OCI-M2 (cell line): ENCODE measurements around the gene TTC7B.

Source experiments
- DNase-seq: peaks from one replicate; lab custom pipeline; 2025; ENCODE audit not compliant: unreplicated experiment; lab: John Stamatoyannopoulos, UW

Gene TTC7B

GRCh38 chr14:90677484-90678050 lies 138.7 kb downstream of the TTC7B start:
- no peak for DNase-seq

DNA sequence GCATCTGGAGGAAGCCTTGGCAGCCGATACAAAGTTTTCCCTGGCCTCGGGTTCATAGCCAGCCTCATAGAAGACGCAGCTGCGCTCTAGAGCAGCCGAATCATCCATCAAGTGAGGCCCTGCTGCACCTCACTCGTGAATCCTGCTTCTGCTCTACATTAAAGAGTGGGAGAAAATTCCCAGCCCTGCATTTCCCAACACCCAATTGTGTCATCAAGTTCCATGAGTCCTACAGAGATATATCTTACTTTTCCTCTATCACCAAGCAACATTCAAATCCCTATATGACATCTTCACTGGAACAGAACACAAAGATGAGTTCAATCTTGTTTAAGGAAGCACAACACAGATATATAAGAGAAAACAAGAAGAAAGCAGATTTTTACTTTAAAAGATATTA lies 139.3 kb downstream of the TTC7B start:
- no peak for DNase-seq

DNA sequence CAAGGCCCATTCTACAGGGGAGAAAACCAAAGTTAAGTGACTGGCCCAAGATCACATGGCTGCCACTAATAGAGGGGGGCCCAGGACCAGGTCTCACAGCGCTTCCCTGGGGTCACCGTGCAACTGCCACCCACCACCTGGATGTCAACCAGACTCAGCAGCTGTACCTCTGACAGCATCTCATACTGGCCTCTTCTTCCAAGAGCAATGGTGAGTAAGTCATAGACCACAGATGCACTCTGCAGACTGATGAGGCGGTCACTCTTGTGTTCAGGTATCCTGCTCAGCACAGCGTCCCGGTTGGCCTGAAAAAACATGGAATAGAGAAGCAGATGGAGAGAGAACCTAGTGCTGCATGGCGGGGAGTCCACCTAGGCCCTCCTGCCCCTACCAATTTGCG lies 139.9 kb downstream of the TTC7B start:
- no peak for DNase-seq

DNA sequence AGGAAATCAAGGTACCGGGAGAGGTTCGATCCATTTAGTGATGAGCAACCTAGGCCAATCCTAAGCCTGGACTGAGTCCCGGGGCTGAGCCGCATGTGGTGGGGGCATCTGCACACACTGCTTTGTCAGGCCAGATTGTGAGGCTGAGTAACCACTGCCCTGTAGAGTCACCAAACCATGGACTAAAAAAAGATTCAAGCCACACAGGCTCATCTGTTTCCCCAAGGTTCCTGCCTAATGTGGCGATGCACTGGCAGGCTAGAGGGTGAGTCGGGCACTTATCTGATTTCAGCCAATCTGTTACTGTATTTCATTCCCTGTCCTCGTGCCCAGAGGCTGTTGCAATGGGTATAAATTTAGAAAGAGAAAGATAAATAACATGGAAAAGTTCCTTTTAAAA lies 140.8 kb downstream of the TTC7B start:
- no peak for DNase-seq

GRCh38 chr14:90674716-90675115 lies 141.5 kb downstream of the TTC7B start:
- DNase-seq = no peak

- no peak for DNase-seq
Measured at GRCh38 chr14:90674043-90674670, 142.1 kb downstream of the TTC7B start.

DNA sequence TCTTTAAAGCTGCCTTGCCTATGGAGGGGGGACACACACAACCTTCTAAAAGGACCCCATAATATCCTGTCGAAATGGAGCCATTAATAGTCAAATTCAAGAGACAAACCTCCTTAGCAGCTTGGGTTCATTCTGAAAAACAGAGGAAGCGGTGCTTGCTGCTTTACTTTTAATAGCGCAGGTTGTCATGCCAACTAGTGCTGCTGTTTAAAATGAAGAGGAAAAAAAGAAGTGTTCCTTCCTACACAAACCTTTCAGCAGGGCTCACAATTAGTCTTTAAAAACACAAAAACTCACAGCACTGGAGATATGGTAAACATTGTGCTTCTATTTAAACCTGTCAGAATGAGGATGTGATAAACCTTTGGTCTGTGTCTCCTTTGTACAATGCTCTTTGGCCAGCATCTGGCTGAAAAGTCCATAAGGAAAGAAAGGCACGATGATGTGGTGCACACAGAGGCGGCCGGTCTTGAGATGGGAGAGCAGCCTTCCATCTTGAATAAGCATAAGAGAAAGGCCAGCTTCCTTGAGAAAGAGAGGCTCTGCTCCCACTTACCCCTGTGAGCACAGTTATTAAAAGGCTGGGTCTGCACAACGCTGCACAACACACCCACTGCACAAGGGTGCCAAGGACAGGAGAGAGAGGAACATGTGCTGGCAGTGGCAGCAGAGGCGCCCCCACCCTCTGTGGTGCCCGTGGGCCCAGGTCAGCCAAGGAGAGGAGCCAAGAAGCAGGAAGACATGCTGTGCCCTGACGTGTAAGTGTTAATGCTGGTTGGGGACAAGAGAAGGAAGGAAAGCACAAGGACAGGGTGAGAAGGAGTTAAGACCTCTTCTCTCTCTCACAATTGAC lies 144.6 kb downstream of the TTC7B start:
- no peak for DNase-seq

DNA sequence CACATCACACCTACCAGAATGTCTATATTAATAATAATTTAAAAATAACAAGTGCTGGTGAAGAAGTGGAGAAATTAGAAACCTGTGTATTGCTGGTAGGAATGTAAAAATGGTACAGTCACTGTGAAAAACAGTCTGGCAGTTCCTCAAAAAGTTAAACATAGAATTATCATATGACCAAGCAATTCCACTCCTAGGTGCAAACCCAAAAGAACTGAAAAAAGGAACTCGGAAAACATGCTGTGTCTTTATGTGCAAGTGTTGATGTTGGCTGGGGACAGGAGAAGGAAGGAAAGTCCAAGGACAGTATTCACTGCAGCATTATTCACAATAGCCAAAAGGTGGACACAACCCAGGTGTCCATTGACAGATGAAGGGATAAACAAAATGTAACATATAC lies 146.5 kb downstream of the TTC7B start:
- no peak for DNase-seq

DNA sequence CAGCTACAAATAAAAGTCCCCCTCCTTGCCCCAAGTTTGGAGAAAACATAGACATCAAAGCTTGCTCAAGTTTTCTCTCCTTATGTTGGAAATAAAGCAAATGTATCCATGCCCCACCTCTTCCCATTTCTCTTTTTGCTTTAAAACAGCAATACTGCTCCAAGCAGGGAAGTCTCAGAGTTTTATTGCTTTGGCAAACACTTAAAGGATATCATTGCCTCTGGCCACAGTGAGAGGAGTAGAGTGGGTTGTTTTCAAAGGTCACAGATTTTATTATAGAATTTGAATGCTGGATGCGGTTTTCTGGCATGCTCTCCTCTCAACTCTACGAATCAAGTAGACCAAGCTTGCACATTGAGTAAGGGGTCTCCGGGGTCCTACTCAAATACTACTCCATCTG lies 149.7 kb downstream of the TTC7B start:
- DNase-seq = no peak

GRCh38 chr14:90665321-90666000 lies 150.8 kb downstream of the TTC7B start:
- no peak for DNase-seq

- no peak for DNase-seq
Measured at GRCh38 chr14:90664911-90665310, 151.3 kb downstream of the TTC7B start.

GRCh38 chr14:90663680-90664079 lies 152.6 kb downstream of the TTC7B start:
- DNase-seq = no peak

GRCh38 chr14:90663140-90663539 lies 153.1 kb downstream of the TTC7B start:
- no peak for DNase-seq

DNA sequence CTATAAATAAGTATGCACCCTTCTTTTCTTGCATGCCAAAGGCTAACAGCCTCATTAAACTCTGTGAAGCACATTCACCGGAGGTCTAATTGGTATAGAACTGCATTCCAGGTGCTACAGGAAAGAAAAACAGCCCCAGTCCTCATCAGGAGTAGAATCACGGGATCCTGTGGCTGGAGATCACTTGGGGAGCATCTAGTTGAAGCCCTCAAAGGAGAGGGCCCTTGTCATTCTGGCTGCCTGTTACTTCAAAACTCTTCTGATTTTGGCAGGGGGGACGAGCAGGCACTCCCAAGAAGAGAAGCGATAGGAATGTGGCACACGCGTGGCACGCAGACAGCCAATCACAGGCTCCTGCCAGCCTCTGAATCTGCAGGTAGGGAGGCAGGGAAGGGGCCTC lies 154.4 kb downstream of the TTC7B start:
- no peak for DNase-seq

- DNase-seq = no peak
Measured at GRCh38 chr14:90660865-90661570, 155.2 kb downstream of the TTC7B start.

- no peak for DNase-seq
Measured at GRCh38 chr14:90659156-90659555, 157.1 kb downstream of the TTC7B start.

DNA sequence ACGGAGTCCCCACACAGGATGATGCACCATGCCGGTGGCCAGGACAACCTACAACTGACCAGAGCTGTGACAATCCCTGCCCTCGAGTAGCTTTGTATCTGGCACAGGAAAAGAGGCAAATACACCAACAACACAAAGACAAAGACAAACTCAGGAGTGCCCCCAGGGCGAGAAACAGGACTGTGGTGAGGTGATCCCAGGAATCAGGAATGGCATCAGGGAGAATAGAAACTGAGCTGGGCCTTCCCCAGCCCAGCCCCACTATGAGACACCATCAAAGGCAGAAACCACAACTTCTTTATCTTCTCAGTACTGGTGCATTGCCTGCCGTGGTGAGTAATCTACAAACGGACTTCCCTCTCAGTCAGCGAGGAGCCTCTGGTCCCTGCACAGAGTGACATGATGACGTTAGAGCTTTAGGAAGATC lies 157.7 kb downstream of the TTC7B start:
- DNase-seq = peak; percentile 46

DNA sequence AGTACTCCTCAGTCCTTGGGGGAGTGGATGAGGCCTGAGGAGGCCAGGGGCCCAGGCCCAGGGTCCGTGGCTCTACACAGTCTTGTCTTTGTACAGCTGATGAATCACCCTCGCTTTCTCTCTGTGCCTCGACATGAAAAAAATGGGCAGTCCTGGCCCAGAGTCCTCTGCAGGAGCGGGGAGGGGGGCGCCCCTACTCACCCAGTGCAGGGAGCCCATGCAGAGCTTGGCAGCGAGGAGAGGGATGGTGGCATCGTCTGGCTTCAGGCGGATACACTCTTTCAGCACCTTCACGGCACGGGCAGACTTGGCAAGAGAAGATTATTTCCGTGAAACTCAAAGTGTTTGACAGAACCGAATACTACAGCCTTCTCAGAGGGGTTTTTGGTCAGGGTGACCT lies 159.3 kb downstream of the TTC7B start:
- no peak for DNase-seq

DNA sequence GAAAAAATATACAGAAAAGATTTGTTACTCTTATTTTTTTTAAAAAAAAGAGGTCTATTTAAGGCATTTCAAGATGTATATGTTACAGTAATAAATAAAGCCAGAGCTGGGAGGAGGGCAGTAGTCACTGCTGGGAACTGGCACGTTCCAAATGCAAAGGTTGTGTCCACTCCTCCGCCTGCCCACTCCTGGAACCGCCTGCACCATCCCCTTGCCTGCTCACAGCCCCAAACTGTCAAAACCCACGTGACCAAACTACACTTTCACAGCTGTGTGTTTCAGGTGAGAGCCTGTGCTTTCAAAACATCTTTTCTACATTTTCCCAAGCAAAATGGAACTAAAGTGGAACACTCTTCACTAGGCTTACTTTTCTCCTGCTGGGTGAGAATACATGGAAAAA lies 160.4 kb downstream of the TTC7B start:
- DNase-seq = no peak

DNA sequence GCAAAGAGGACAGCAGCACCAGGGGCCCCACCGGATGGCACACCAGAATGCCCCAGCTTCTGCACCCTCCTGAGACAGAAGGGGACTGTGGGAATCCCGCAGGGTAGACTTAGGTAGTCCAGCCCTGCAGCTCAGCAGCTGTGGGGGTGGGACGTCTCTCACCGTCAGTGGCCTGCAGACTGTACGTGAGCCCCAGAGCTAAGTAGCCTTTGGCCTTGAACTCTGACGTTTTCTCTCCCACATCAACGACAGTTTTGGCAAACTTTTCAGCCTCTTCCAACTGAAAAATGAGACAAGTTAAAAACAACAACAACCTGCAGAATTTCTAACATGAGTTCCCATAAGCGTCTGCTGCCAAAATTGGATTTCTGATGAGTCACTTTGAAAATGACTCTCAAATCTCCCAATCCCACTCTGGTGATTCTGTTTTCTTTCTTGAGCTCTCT lies 161.4 kb downstream of the TTC7B start:
- no peak for DNase-seq

DNA sequence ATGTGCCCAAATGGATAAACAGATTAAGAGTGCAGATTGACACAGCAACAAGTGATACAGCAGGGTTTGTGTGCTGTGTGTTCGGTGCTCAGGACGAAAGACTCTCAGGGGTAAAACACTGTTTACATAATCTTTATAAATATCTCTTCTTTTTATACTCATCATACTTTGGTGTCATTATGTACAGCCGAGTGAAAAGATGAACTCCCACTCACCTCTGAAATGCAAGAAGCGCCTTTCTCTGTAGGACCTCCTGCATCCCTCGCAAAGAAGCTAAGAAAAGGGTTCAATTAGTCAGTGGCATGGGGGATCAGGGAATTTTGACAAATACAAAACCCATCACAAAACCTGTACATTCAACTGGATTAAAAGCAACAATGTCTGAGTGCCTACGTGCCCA lies 163.6 kb downstream of the TTC7B start:
- DNase-seq = no peak
